ENCODE results near the gene MSH5.
"Not testable (repeated sequence)": the region's sequence is repeated elsewhere in the genome, so short reads cannot be mapped to it uniquely, and the experiment has no call there.

Gene MSH5

DNA sequence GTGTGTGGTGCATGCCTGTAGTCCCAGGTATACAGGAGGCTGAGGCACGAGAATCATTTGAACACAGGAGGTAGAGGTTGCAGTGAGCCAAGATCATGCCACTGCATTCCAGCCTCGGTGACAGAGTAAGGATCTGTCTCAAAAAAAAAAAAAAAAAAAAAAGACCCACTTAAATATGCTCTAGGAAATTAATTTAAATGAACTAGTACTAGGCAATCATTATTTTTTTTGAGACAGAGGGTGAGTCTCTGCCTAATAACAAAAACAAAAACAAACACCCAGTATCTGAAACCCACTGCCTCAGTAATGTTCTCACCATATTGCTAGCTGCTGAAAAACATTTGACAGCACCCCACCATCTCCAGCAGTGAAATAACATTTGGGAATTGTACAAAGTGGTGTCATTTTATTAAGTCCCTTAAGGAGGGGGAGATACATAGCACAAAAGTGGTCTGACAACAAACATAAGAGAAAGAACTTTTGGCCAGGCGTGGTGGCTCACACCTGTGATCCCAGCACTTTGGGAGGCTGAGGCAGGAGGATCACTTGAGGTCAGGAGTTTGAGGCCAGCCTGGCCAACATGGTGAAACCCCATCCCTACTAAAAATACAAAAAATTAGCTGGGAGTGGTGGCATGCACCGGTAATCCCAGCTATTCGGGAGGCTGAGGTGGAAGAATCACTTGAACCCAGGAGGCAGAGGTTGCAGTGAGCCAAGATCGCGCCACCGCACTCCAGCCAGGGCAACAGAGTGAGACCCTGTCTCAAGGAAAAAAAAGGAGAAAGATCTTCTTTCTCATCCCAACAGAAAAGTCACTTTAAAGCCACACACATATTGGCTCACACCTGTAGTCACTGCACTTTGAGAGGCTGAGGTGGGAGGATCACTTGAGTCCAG is 61.5 kb downstream of the MSH5 start:
- DNase-seq (ENCODE audit: low read depth), result not testable (repeated sequence)

DNA sequence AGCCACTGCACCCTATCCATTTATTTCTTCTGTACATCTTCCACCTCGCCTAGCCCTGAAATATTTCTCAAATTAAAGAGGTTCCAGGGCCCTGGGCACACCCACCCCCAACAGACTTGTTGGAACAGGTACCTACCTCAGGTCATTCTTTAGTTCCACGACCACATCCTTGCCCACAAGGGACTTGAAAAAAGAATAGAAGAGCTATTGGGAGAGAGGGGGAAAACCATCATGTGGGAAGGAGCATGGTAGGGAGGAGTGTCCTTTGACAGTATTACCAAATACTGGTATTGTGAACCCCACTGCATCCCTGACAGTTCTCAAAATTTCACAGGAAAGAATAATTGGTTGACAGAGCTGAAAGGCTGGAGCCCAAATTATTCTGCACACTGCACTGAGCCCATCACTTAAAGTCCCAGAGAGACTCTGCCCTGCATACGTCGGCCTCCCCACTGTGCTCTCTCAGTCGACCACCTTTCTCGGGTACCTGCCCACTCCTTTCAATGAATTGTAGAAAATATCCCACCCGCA is 66.2 kb downstream of the MSH5 start:
- no peak for DNase-seq (ENCODE audit: low read depth)

DNA sequence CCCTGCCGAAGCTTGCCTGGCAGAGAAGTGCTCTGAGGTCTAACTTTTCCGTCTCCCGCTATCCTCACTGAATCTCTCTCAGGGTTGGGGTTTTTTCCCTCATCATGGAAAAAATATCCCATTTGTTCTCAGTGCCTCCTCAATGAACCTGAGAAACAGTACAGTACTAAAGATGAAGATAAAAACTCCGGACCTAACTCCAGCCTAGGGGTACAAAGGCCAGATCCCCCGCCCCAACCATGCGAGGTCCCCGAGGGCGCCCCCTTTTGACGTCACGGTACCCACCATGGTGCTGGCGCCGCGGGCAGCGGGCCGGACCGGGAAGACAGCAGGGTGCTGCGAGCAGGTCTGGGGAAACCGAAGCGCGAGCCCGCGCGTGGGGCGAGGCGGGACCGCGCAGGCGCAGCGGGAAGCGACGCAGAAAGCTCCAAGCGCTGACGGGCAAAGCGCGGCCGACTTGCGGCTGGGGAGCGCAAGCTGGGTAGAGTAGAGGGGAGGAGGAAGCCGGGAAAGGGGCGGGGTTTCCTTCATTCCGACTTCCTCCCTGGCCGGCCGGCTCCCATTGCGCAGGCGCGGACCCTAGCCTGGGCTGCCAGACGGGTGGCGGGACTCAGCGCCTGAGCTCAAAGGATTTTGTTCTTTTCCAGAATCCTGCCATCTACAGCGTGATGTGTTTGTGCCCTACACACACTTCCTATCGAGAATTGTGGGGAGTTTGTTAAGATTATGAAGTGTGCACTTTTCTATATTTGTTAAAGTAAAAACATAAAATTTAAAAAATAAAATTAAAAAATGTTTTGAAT is 66.9 kb downstream of the MSH5 start, which contains the start of gene LSM2:
Gene LSM2, minus strand, starts transcription at position 497 of the 803 bp plus-strand sequence. Its CDS starts 209 bp downstream, at position 288.
- DNase-seq (ENCODE audit: low read depth), result peak; percentile 94

DNA sequence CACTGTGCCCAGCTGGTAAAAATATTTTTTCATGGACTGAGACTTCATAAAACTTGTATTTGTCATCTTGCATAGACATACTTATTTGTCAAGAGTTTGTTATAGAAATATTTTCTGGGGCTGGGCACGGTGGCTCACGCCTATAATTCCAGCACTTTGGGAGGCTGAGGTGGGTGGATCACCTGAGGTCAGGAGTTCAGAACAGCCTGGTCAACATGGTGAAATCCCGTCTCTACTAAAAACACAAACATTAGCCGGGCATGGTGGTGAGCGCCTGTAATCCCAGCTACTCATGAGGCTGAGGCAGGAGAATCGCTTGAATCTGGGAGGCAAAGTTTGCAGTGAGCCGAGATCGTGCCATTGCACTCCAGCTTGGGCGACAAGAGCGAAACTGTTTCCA is 68.8 kb downstream of the MSH5 start:
- DNase-seq (ENCODE audit: low read depth), result not testable (repeated sequence)

DNA sequence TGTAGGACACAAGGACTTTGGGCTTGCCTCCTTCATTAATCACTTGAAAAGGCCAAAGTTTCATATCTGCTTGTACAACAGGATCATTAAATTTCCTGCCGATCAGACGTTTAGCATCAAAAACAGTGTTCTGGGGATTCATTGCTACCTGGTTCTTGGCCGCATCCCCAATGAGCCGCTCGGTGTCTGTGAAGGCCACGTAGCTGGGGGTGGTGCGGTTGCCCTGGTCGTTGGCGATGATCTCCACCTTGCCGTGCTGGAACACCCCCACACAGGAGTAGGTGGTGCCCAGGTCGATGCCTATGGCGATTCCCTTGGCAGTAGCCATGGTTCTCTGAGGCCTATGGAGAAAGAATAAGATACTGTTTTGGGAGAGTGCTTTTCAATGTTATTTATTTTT is 71.8 kb downstream of the MSH5 start:
- DNase-seq (ENCODE audit: low read depth), result no peak

Data from activated gamma-delta T cell treated with anti-CD3 and anti-CD28 coated beads, Interleukin-2, amount 50 U/mL, for 16 hours (primary cell).